ENCODE measurements around the gene PTPRJ. TPM values are rescaled to one million over a fixed set of nuclear protein-coding genes. Genes with fewer than 3 reads are reported as not detected.

PTPRJ gene
- total and polyA plus RNA-seq, 9 of the 15 experiments (the other 6 are each of a cell fraction or from before 2014, with no cell fraction given), result 0.56 to 10.7 (median 4.8) TPM

DNA sequence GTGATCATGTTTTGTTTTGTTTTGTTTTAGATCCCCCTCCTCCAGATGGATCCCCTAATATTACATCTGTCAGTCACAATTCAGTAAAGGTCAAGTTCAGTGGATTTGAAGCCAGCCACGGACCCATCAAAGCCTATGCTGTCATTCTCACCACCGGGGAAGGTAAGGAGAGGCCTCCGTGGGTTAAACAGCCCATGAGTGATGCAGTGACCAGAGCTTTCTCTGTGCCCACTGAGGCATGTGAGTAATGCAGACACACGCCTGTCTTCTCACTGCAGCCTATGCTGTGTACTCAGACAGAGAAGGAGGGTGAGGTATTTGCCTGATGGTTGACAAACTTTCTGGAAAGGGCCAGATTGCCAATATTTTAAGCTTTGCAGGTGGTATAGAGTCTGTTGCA lies 162.5 kb downstream of the PTPRJ start:
- TF ChIP-seq NR2C1 (IDR thresholded peaks at IDR 0.05) (no peak), NR2C1 (tag; IDR thresholded peaks at IDR 0.05) (no peak), SMAD1 (IDR thresholded peaks at IDR 0.05; ENCODE audit: low read depth, low read length, partially characterized antibody) (no peak), JUND (IDR thresholded peaks at IDR 0.05; ENCODE audit: borderline replicate concordance, low read depth, low read length) (no peak), JUND (tag; IDR thresholded peaks at IDR 0.05; ENCODE audit: borderline replicate concordance, low read depth, low read length) (no peak), ESRRA (IDR thresholded peaks at IDR 0.05; ENCODE audit: borderline replicate concordance, low read depth) (no peak), RAD51 (IDR thresholded peaks at IDR 0.05; ENCODE audit: borderline replicate concordance, low read depth) (no peak), KLF1 (tag; IDR thresholded peaks at IDR 0.05) (no peak), TRIM24 (IDR thresholded peaks at IDR 0.05) (no peak), ZBTB17 (CRISPR knock-in tag; IDR thresholded peaks at IDR 0.05) (no peak), ZNF586 (CRISPR knock-in tag; conservative IDR thresholded peaks at IDR 0.05) (no peak), TRIM28 (IDR thresholded peaks at IDR 0.05) (no peak), MCM3 (IDR thresholded peaks at IDR 0.05) (no peak), HSF4 (CRISPR knock-in tag; IDR thresholded peaks at IDR 0.05; ENCODE audit: borderline replicate concordance) (no peak), ZBTB8A (IDR thresholded peaks at IDR 0.05; ENCODE audit: partially characterized antibody) (no peak), PHF20 (IDR thresholded peaks at IDR 0.05; ENCODE audit: partially characterized antibody) (no peak), SMARCC2 (IDR thresholded peaks at IDR 0.05; ENCODE audit: low read depth) (no peak), ZNF134 (CRISPR knock-in tag; conservative IDR thresholded peaks at IDR 0.05) (no peak)
- TF ChIP-seq, protein P1, sequence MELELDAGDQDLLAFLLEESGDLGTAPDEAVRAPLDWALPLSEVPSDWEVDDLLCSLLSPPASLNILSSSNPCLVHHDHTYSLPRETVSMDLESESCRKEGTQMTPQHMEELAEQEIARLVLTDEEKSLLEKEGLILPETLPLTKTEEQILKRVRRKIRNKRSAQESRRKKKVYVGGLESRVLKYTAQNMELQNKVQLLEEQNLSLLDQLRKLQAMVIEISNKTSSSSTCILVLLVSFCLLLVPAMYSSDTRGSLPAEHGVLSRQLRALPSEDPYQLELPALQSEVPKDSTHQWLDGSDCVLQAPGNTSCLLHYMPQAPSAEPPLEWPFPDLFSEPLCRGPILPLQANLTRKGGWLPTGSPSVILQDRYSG (tag; conservative IDR thresholded peaks at IDR 0.05; ENCODE audit: low read depth), result no peak
- TF ChIP-seq, protein P2, sequence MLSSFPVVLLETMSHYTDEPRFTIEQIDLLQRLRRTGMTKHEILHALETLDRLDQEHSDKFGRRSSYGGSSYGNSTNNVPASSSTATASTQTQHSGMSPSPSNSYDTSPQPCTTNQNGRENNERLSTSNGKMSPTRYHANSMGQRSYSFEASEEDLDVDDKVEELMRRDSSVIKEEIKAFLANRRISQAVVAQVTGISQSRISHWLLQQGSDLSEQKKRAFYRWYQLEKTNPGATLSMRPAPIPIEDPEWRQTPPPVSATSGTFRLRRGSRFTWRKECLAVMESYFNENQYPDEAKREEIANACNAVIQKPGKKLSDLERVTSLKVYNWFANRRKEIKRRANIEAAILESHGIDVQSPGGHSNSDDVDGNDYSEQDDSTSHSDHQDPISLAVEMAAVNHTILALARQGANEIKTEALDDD (IDR thresholded peaks at IDR 0.05), result no peak

More for the DNA sequence above, 162.5 kb downstream of the PTPRJ start:
- no peak overlapping the region for H3K4me2 ChIP-seq (ENCODE audit: insufficient read depth, low read length)
- H3K4me3 ChIP-seq, result no peak overlapping the region
- H3K79me2 ChIP-seq (ENCODE audit: control insufficient read depth, insufficient read depth, low read length), result no peaks in the 10 kb centered on the region
- intact Hi-C loops (cut with micrococcal nuclease) (no loop called here), in situ Hi-C loops (cut with MboI) (no loop called here)
- FAIRE-seq (no peak), DNase-seq (ENCODE audit: extremely low read depth in 1 of 4, low spot score in 3 of 4) (no peak), ATAC-seq (no peak)
- H3K9ac ChIP-seq (ENCODE audit: insufficient read depth in 1 of 2, low read depth in 2 of 2, low read length in 2 of 2), result no peak overlapping the region
- WGBS (ENCODE audit: insufficient coverage, low coverage, missing lambda C conversion rate), result 37% methylated on average over 4 of the region's 4 CpGs
- no peaks in the 10 kb centered on the region for H3K27me3 ChIP-seq (ENCODE audit: control insufficient read depth in 2 of 2, insufficient read depth in 2 of 2, low read length in 2 of 2)
- no peak overlapping the region for H2AFZ ChIP-seq (ENCODE audit: low read depth, low read length)
- H3K9me1 ChIP-seq (ENCODE audit: control insufficient read depth, insufficient read depth, low read length), result no peaks in the 10 kb centered on the region
- 0 out of 3 replicates have a peak, but pooled peaks cover 4% of the 10 kb centered on the region for H3K36me3 ChIP-seq (ENCODE audit: control insufficient read depth, insufficient read depth, low read length)
- CTCF ChIA-PET (ENCODE audit: low intra/inter-chr PET ratio), result no interaction called here
- POLR2A ChIA-PET, result interaction anchor here (1.1 kb wide), 1 partner anchor 16 kb away, joined by 3 read pairs; no protein-coding TSS in a partner anchor
- no peaks in the 10 kb centered on the region; a peak in 1 of 5 replicates for H3K4me1 ChIP-seq (replicated peaks in 1 of 2; ENCODE audit: control insufficient read depth in 2 of 2, insufficient read depth in 2 of 2, low read length in 2 of 2)
- no peaks in the 10 kb centered on the region for H4K20me1 ChIP-seq (replicated peaks; ENCODE audit: control insufficient read depth, insufficient read depth, low read length)
- BruUV-seq (replicated peaks), result no TSS peak
- no peak overlapping the region for H3K27ac ChIP-seq (ENCODE audit: extremely low read depth, low read depth, low read length)
- H3K9me3 ChIP-seq (replicated peaks; ENCODE audit: control insufficient read depth, insufficient read depth, low read depth, low read length), result no peaks in the 10 kb centered on the region

All from K562 (cell line).